ENCODE results near the gene SYT9.
A peak's percentile ranks its signal among the peaks of the same experiment; 100 is the strongest.

GRCh38 chr11:7513234-7514098, 261.8 kb downstream of the SYT9 start, which contains the start of gene PPFIBP2:
- TF ChIP-seq CTCF (IDR thresholded peaks at IDR 0.05) (peak; percentile 60 to 76 (median 66)), POLR2A (IDR thresholded peaks at IDR 0.05) (peak; percentile 54 to 67)
